Testis (tissue), 2 donors: Measurements from ENCODE around the gene ATP8A1.

ENCODE experiments used
- CTCF ChIP-seq, 3 experiments: fragments of 450-650 bp in 2 of 3; fragments of 200-600 bp in 1 of 3; sonication (generic) in 1 of 3; IDR thresholded peaks; one replicate each; pipeline ENCODE4 v1.5.1; 2016 to 2019; ENCODE audit warnings: antibody characterized with exemption in 3 of 3, mild to moderate bottlenecking in 2 of 3, moderate library complexity in 1 of 3
- POLR2A ChIP-seq: fragments of 450-650 bp; IDR thresholded peaks from one replicate; pipeline ENCODE4 v1.6.1; 2017; ENCODE audit warnings: antibody characterized with exemption, mild to moderate bottlenecking, moderate library complexity

GRCh38 chr4:42404001-42404400 is 252.9 kb downstream of the ATP8A1 start:
- TF ChIP-seq POLR2A (no peak), CTCF (IDR thresholded peaks at IDR 0.05) (no peak)
